Iris pigment epithelial cell (primary cell): Measurements from ENCODE around the gene CDC42EP4.

Experiments
- DNase-seq: peaks from one replicate; pipeline ENCODE4 v3.0.0-alpha.2; 2011; ENCODE audit warnings: low read depth

CDC42EP4 gene

GRCh38 chr17:73311781-73312641 is at the start of gene CDC42EP4:
Gene CDC42EP4 (minus strand): TSS chr17:73312001. CDS start chr17:73286500, 25,501 bp downstream.
- peak; percentile 95 for DNase-seq

- DNase-seq, result no peak
Observed at GRCh38 chr17:73360961-73361761, 49.4 kb upstream of the CDC42EP4 start.

GRCh38 chr17:73359987-73360410 is 48.2 kb upstream of the CDC42EP4 start:
- DNase-seq, result no peak

GRCh38 chr17:73359352-73359751 is 47.6 kb upstream of the CDC42EP4 start:
- no peak for DNase-seq

GRCh38 chr17:73358668-73359067 is 46.9 kb upstream of the CDC42EP4 start:
- DNase-seq, result no peak

- no peak for DNase-seq
Observed at GRCh38 chr17:73357981-73358380, 46.2 kb upstream of the CDC42EP4 start.

GRCh38 chr17:73357318-73357717 is 45.5 kb upstream of the CDC42EP4 start:
- DNase-seq, result no peak

GRCh38 chr17:73356561-73357170 is 44.9 kb upstream of the CDC42EP4 start:
- no peak for DNase-seq

GRCh38 chr17:73354423-73355284 is 42.9 kb upstream of the CDC42EP4 start:
- DNase-seq, result no peak

GRCh38 chr17:73352261-73352660 is 40.5 kb upstream of the CDC42EP4 start:
- no peak for DNase-seq

- no peak for DNase-seq
Observed at GRCh38 chr17:73351764-73352163, 40.0 kb upstream of the CDC42EP4 start.

- no peak for DNase-seq
Observed at GRCh38 chr17:73350864-73351263, 39.1 kb upstream of the CDC42EP4 start.

GRCh38 chr17:73349647-73350046 is 37.8 kb upstream of the CDC42EP4 start:
- no peak for DNase-seq

GRCh38 chr17:73349138-73349537 is 37.3 kb upstream of the CDC42EP4 start:
- no peak for DNase-seq

- DNase-seq, result no peak
Observed at GRCh38 chr17:73348829-73349095, 37.0 kb upstream of the CDC42EP4 start.

GRCh38 chr17:73348018-73348828 is 36.4 kb upstream of the CDC42EP4 start:
- no peak for DNase-seq

- no peak for DNase-seq
Observed at GRCh38 chr17:73347351-73347750, 35.5 kb upstream of the CDC42EP4 start.

GRCh38 chr17:73346501-73347162 is 34.8 kb upstream of the CDC42EP4 start:
- no peak for DNase-seq

GRCh38 chr17:73343739-73344454 is 32.1 kb upstream of the CDC42EP4 start:
- DNase-seq, result no peak

- DNase-seq, result peak; percentile 87
Observed at GRCh38 chr17:73343168-73343634, 31.4 kb upstream of the CDC42EP4 start.
